ENCODE results near the gene AP1M1.

GRCh38 chr19:16197188-16197621 lies 506 bp upstream of the AP1M1 start:
- no peak for TF ChIP-seq CTCF (IDR thresholded peaks at IDR 0.05)
- TF ChIP-seq POLR2A (IDR thresholded peaks at IDR 0.05): no peak
